HG02884 (cell line): ENCODE data around the gene SDR42E2.

Experiments used
- ATAC-seq: cut with Tn5 transposase; IDR thresholded peaks from one replicate; pipeline ENCODE4 v1.9.1; 2021; ENCODE audit warnings: mild to moderate bottlenecking, moderate library complexity; ENCODE audit not compliant: unreplicated experiment

Gene SDR42E2

DNA sequence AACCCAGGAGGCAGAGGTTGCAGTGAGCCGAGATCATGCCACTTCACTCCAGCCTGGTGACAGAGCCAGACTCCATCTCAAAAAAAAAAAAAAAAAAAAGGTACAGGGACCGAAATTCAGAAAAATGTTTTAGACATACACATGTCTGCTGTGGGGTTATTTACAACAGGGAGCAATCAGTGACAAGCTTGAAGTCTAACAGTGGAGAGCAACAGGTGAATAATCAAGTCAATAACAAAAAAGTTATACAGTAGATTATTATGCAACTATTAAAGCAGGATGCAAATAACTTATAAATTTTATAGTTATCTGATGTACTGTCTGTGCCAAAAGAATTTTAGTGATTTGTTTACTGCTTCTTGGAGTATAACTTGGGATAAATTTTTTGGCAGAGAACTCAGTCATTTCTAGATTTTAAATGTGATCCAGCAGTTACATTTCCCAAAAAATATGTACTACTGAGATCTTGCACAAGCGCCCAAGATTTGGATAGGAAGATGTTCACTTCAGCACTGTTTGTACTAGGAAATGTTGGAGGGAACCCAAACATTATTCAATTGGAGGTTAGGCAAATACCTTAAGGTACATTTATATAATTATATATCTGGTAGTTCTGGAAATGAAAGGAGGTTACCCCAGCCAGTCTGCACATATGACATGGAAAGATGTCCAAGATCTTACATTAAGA, 77.9 kb downstream of the SDR42E2 start:
- no peak for ATAC-seq
